IPS DF 19.7 (cell line): Measurements from ENCODE around the gene ANKRD33.

ENCODE experiments used
- DNase-seq: peaks from one replicate; pipeline ENCODE4 v3.0.0-alpha.2; 2013; ENCODE audit warnings: low read depth, low spot score

ANKRD33 gene

DNA sequence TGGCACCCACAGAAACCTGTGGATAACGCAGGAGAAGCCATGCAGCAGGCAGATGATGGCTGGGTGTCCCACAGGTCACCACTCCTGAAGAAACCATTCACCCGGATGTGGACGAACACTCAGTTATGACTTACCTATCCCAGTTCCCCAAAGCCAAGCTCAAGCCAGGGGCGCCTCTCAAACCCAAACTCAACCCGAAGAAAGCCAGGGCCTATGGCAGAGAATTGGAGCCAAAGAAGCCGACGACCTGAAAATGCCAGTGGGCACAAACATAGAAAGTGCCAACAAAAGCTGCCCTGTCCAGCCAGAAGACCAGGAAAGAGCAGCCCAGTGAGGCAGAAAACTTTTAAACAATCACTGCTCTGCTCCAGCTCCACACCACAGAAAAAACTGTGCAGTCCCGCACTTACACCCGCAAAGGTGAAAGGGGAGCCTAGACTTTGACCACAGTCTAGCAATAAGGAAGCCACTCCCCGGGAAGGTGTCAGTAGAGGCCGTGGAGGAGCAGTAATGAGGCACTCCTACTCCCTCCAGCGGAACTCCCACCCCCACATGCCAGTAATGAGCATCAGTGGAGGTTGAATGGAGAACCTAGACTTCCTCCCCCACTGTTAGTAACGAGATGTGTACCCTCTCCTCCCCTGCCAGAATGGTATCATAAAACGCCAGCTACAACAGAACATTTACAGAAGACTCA, 13.4 kb downstream of the ANKRD33 start:
- DNase-seq: no peak

DNA sequence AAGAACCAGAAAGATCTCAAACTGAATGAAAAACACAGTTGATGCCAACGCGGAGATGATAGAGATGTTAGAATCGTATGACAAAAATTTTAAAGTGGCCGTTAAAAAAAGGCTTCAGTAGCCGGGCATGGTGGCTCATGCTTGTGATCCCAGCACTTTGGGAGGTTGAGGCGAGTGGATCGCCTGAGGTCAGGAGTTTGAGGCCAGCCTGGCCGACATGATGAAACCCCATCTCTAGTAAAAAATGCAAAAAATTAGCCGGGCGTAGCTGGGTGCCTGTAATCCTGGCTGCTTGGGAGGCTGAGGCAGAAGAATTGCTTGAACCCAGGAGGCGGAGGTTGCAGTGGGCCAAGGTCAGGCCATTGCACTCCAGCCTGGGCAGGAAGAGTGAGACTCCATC, 14.0 kb downstream of the ANKRD33 start:
- DNase-seq: no peak

DNA sequence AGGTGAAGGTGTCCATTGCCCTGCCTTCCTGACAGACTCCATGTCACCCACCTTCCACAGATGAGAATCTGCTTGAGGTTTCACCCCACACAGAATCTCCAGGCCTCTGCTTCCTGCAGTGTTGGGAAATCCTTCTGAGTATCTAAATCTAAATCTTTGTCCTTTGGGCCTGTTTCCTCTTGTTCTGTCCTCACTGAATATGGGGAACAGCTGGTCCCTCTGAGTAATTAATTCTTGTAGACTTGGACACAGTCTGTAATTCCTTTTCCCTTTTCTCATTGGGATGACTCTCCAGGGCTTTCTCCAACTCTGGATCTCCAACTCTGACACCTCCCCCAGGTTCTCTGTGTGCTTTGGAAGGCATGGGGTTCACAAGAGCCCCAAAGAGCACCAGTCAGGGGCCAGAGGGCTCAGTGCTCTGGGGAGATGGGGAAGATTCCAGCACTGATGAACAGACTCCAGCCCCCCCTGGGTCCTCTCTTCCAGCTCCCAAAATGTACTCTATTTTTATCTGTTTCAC, 17.1 kb downstream of the ANKRD33 start:
- no peak for DNase-seq

DNA sequence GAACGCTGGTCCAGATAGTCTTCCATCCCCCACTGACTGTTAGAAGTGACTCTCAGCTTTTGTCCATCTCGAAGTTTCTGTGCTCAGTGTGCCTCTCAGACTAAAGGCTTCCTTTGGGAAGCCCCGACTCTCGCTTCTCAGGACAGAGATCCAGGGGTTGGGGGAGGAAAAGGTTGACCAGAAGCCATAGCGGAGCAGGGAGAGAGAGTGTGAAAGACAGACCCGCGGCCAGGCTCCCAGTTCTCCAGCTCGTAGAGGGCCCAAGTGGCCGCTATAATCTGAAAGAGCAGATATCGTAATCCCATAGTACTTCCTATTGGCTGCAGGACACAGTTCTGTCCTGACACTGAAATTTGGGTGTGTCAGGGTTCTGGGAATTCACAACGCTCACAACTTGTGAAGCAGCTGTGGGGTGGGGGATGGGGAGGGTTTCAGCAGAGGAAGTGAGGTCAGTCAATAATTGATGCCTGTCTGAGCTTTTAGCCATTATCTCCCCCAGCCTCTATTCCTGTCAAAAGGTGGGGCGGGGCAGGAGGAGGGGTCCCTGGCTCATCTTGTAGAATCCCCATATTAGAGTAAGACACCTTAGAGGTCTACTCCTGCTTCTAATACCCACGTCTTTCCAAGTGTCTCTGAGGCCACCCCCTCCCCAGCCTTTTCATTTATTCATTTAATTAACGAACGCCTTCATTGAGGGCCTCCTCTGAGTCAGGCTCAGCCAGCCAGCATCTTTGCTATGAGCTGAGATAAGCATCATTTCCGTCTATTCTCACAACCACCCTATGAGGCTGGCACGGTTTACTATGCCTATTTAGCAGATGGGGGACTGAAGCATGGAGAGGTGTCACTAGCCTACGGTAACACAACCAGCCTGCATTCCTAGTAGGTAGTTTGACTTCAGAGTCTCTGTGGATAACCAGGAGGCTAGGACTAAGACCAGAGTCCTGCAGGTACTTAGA, 17.8 kb downstream of the ANKRD33 start:
- DNase-seq: no peak

DNA sequence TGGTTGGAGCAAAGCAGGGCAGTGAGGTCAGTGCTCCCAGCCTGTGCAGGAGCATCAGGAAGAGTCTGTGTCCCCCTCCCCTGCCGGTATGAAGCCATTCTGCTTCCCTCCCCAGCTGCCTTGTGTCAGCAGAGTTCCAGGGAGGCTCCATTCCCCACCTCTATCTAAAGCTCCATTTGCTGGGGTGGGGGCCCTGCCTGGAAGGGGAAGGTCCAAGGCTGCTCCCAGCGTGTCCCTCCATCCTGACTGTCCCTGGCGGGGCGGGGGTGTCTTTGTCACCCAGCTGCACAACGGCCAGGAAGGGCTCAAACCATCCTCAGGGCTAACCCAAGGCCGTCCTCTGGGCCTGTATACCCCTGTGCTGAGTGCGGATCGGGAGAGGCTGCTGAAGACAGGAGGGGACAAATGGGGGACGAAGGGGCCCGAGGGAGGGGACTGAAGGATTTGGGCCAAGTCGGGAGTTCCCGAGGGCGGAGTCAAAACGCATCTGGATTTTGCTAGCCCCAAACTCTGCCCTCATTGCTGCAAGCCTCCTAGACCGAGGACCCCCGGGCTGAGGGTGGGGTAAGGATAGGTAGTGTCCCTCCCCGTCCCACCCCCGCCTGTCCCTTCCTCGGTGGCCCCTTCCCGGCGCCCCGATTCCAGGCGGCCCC, 18.7 kb downstream of the ANKRD33 start:
- no peak for DNase-seq

DNA sequence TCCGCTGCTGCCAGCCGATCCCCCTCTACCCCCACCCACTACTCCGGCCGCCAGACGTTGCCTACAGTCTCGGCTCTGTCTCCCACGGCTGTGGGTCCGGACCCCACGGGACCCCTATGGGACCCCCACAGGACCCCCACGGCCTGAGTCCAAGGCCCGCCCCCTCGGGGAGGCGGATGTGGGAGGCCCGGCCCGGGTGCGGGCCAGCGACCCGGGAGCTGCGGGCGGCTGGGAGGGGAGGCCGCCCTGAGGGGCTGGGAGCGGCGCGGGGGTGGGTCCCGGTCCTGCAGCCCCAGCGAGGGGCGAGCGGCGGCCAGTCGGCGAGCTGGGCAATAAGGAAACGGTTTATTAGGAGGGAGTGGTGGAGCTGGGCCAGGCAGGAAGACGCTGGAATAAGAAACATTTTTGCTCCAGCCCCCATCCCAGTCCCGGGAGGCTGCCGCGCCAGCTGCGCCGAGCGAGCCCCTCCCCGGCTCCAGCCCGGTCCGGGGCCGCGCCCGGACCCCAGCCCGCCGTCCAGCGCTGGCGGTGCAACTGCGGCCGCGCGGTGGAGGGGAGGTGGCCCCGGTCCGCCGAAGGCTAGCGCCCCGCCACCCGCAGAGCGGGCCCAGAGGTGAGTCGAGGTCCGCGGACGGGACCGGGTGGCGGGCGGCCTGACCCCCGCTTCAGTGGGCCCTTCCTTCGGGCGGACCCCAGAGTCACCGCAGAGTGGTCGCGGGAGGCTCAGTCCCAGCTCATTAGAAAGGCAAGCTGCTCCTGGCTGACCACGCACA, 19.4 kb downstream of the ANKRD33 start, which contains the start of gene ACVRL1:
Gene ACVRL1 (plus strand): TSS at position 422 of the 773 bp plus-strand sequence. CDS start 4,971 bp downstream, outside the sequence.
- DNase-seq: no peak

DNA sequence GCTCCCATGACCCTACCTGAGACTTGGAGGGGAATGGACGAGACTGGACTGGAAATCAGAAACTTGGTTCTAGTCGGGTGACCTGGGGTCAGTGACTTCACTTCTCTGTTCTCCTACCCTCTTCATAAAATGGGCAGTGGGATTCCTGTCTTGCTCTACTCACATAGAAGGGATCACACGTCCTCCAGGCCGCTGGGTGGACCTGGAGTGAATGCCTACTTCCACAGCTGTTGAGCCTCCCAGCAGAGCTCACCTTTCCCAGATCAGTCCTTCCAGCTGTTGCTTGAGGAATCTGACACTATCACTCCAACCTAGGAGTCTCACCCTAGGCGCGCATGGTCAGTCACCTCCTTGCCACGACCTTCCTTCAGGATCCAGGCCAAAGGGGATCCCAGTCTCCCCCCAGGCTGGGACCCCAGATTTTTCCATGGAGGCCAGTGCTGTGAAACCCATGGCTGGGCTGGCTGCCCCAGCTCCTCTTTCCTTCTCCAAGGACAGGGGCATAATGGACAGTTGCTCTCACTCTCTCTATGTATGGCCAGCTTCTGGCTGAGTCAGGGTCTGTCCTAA, 20.0 kb downstream of the ANKRD33 start:
- DNase-seq: no peak

DNA sequence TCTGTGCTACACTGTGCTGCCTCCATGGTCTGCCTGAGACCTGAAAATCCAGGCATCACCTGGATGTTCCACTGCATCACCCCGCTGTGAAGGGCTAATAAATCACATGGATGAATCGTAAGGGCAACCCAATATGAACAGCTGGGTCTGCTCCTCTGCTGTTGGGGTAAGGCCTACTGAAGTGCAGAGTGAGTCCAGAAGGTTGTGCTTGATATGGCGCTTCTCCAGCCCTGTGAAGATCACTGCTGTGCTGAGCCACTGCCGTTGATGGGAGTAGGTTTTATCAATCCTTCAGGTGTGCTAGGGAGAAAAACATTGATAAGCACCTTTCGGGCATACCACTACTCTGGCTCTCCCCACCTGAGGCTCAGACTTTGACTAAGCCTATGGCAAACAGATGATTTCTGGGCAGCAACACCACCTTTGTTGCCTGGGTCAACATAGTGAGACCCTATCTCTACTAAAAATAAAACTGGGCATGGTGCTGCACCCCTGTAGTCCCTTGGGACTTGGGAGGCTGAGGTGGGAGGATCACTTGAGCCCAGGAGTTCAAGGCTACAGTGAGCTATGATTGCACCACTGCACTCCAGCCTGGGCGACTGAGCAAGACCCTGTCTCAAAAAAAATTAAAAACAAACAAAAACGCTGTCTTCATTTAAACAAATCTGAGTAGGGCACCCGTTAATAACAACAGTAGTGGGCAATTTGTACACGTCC, 21.1 kb downstream of the ANKRD33 start:
- DNase-seq: no peak

DNA sequence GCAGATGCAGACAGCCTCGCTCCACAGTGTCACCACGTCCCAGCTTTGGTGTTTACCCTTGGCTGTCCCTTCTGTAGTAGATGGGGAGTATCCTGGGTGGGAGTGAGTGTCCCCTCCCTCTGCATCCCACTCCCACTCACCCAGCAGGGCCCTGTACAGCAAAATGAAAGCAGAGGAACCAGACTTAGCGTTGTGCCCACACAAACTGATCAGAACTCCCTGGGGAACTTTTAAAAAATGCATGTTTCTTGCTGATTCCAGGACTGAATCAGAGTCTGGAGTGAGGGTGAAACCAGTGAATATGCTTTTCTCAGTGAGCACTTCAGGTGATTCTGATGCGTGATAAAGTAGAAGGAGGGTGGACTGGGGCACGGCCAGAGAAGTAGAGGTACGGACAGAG, 22.3 kb downstream of the ANKRD33 start:
- no peak for DNase-seq

DNA sequence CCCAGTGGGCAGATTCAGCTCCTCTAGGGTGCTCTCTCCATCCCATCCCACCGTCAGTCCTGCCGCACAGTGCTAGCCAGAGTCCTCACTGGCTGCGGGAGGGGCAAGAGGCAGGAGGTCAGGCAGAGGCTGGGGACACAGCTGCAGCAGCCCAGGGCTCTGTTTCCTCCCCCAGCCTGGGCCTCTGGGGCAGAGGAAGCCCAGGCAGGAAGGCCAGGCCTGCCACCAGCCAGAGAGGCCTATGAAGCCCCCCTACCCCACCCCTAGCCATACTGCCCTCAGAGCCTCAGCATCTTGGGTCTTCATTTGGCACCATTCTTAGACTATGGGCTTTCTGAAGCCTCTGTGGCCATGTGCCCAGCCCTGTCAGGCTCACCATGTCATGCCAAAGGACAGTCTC, 22.8 kb downstream of the ANKRD33 start:
- no peak for DNase-seq

DNA sequence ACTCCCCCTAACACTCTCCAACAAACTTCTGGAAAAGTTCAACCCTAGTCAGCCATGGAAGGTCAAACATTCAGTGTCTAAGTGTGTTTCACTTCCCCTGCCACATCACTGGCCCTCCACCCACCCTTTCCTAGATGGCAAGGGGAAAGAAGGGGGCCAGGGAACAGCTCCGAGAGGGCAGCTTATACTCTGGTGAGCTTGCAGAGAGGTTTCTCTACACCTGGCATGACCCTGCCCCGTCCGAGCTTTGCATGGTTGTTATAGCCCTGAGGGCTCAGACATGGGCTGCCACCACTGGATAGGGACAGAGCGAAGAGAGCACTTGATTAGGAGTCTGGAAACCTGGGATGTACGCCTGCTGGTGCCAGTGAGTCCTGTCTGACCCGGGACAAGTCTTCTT, 23.4 kb downstream of the ANKRD33 start:
- no peak for DNase-seq

DNA sequence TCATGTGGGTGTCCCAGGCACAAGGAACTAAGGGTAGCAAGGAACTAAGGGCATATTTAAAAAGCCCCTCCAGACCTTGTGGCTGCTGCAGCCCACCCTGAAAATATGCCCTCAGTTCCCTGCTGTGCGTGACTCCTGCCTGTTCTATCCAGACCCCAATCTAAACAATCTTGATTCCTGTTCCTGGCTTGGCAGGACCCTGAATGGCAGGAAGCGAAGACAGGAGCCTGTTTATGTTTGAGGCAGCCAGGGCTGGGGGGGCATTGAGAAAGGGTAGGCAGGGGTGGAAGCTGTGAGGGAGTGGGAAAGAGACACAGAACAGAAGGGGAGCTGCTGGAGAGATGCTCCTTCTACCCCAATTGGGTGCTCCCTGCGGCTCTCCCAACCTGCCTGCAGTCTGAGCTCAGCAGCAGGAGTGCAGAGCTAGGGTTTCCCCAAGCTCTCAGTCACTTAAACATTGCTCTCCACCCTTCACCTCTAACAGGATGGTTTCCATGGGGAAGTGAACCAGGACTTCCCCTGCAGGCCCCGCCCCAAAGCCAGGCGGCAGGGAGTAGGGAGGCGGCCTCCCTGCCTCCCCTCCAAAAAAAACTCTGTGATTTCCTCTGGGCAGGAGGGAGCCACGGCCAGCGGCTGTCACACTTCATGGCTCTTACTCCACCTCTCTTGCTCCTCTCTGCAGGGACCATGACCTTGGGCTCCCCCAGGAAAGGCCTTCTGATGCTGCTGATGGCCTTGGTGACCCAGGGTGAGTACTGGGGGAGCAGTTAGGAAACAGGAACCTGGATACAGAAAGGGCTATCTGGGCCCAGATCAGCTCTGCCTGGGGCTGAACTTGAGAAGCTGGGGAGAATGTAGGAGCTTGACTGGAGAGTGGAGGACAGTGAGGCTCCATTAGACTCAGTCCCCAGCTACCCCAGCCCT, 24.1 kb downstream of the ANKRD33 start:
- DNase-seq: no peak

DNA sequence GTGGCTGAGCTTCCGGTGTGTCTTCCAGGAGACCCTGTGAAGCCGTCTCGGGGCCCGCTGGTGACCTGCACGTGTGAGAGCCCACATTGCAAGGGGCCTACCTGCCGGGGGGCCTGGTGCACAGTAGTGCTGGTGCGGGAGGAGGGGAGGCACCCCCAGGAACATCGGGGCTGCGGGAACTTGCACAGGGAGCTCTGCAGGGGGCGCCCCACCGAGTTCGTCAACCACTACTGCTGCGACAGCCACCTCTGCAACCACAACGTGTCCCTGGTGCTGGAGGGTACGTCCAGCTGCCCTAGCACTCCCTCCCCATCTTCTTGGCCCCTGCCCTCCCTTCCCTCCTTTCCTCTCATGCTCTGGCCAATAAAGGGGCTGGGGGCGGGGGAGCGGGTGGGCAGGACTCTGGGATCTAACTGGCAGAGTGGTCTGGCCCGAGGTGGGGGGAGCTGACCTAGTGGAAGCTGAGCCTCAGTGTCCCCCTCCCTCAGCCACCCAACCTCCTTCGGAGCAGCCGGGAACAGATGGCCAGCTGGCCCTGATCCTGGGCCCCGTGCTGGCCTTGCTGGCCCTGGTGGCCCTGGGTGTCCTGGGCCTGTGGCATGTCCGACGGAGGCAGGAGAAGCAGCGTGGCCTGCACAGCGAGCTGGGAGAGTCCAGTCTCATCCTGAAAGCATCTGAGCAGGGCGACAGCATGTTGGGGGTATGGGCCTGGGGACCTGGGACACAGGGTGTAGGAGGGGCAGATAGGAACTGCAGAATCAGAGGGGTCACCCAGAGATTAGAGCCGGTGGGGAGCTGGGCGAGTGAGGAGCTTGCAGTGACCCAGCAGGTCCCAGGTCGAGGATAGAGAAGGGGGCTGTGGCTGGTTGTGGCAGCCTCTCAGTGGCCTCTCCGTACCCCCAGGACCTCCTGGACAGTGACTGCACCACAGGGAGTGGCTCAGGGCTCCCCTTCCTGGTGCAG, 25.4 kb downstream of the ANKRD33 start:
- no peak for DNase-seq

DNA sequence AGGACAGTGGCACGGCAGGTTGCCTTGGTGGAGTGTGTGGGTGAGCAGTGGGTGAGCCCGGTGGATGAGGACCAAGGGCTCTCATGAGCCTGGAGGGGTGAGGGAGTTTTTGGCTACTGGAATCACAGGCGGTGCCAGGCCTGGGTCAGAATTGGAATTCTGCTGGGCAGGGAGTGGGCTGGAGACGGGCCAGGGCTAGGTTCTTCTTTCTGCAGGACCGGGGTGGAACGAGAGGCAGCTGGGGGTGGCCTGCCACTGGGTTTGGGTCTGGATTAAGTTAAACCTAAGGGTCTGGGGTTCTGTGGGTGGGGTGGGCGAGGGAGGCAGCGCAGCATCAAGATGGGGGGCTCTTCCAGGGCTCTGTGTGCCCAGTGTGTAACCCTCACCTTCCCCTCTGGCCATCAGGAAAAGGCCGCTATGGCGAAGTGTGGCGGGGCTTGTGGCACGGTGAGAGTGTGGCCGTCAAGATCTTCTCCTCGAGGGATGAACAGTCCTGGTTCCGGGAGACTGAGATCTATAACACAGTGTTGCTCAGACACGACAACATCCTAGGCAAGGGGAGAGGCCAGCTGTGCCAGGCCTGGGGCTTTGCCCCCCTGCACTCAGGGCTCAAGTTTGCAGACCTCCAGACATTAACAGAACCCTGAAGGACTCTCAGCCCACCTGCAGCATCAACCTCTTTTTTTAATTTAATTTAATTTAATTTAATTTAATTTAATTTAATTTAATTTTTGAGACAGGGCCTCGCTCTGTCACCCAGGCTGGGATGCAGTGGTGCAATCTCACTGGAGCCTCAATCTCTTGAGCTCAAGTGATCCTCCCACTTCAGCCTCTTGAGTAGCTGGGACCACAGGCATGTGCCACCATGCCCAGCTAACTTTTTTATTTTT, 26.4 kb downstream of the ANKRD33 start:
- no peak for DNase-seq

DNA sequence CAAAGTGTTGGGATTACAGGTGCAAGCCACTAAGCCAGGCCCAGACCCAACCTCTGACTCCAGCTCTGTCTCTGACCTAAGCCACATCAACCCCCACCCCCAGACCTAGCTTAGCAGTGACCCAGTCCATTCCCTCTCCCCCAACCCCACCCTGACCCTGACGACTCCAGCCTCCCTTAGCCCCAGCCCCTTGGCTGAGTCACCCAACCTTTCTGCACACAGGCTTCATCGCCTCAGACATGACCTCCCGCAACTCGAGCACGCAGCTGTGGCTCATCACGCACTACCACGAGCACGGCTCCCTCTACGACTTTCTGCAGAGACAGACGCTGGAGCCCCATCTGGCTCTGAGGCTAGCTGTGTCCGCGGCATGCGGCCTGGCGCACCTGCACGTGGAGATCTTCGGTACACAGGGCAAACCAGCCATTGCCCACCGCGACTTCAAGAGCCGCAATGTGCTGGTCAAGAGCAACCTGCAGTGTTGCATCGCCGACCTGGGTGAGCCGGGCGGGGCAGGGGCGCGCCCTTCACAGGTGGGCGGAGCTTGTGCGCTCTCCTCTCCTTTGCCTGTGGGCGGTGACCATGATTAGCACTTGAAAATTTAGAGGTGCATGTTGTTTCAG, 27.2 kb downstream of the ANKRD33 start:
- no peak for DNase-seq

DNA sequence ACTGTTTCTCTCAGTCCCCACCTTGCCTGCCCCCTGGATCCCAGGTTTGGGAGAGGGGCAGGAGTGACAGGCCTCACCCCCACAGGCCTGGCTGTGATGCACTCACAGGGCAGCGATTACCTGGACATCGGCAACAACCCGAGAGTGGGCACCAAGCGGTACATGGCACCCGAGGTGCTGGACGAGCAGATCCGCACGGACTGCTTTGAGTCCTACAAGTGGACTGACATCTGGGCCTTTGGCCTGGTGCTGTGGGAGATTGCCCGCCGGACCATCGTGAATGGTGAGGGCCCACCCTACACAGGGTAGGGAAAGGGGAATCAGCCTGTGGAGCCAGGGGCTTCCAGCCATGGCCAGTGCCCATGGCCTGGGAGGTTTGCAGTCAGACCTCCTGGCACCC, 28.0 kb downstream of the ANKRD33 start:
- DNase-seq: no peak
